Activated CD4-positive, alpha-beta T cell treated with anti-CD3 and anti-CD28 coated beads, Interleukin-2, Interleukin-4, amounts not matched to agents 100 ng/mL and 50 ng/mL, durations not matched to agents 16 hours and 8 hours (primary cell): ENCODE data around the gene LCTL.

Source experiments
- DNase-seq: peaks from one replicate; pipeline ENCODE4 v3.0.0-alpha.2; 2020; ENCODE audit warnings: low spot score

LCTL gene, protein sequence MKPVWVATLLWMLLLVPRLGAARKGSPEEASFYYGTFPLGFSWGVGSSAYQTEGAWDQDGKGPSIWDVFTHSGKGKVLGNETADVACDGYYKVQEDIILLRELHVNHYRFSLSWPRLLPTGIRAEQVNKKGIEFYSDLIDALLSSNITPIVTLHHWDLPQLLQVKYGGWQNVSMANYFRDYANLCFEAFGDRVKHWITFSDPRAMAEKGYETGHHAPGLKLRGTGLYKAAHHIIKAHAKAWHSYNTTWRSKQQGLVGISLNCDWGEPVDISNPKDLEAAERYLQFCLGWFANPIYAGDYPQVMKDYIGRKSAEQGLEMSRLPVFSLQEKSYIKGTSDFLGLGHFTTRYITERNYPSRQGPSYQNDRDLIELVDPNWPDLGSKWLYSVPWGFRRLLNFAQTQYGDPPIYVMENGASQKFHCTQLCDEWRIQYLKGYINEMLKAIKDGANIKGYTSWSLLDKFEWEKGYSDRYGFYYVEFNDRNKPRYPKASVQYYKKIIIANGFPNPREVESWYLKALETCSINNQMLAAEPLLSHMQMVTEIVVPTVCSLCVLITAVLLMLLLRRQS

DNA sequence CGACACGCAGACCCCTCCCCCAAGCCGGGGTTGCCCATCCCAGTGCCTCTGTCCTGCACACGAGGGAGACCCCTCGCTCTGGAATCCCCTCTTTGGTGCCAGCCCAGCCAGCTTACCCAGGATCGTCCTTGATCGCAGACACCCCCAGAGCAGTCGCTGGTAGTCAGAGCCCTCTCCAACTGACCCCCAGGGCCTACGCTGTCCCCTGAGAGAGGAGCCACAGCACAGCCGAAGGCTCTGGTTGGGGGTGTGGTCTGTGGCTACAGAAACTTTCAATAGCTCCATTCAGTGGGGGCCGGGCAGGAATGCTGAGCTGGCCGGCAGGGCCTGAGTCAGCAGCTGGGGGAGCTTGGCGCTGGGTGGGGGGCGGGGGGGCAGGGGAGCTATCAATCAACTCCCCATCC lies at the start of gene LCTL:
Gene LCTL, minus strand, starts transcription at position 258 of the 404 bp plus-strand sequence. CDS start 633 bp downstream, outside the sequence.
- no peak for DNase-seq

DNA sequence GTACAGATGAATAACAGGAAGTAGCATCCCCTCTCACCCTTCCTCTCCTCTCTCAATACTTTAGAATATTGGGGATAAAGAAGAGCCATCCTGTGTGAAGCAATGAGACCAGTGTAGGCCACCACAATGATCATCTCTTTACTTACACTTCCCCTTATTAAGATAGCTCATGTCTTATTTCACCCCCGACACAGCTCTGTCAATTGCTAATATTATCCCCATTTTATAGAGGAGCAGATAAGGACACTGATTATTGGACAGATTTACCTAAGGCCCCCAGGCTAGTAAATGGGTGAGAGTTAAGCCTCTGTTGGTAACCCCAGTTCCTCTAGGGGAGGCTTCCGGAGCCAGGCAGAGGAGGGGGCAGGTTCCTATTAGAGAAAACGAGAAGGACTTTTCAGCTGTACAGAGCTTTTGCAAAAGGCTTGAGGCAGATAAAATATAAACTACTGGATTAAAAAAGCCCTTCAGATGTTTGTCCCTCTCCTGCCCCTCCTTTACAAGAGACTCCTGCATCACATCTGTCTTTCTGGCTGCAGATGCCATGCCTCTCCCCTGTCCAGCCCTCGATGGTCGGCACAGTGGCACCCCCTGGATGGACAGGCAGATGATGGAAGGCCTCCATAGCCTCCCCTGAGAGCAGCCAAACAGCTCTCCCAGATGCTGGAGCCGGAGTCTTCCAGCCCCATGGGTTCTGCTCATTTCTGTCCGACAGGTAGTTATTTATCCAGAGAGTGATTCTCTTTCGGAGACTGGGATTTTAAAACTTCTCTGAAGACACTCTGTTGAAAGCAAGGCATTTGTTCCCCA lies 49.4 kb upstream of the LCTL start:
- no peak for DNase-seq

DNA sequence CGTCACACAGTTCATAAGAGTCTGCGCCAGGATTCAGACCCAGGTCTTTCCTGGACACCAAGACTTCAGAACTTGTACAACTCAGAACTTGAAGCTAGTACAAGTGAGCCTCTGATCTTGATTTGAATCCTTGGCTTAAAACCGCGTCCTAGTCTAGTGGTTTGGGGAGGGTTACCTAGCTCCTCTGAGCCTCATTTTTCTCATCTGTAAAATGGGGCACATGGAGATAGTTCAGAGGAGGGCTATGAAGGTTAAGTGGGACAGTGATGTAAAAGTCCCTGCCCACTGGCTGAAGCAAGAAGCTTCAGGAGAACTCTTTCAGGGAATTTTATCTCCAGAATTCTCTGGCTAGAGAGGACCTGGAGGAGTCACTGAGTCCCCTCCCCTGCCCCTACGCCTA lies 48.7 kb upstream of the LCTL start:
- no peak for DNase-seq

DNA sequence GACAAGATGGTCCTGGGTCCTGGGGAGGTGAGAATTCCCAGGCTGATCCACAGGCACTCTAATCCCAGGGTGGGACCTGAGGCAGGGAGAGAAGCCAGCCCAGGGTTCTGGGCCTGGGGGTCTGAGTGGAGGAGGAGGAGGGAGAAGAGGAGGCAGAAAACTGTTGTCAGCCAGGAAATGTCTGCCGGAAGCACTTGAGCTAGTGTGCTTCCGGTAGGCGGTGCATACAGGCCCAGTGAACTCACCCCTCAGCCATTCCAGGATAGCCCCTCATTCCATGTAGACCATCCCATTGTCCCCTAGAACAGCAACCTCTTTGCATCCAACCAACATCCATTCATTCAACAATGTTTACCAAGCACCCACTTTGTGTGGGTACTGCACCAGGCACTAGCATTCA lies 47.9 kb upstream of the LCTL start:
- no peak for DNase-seq

DNA sequence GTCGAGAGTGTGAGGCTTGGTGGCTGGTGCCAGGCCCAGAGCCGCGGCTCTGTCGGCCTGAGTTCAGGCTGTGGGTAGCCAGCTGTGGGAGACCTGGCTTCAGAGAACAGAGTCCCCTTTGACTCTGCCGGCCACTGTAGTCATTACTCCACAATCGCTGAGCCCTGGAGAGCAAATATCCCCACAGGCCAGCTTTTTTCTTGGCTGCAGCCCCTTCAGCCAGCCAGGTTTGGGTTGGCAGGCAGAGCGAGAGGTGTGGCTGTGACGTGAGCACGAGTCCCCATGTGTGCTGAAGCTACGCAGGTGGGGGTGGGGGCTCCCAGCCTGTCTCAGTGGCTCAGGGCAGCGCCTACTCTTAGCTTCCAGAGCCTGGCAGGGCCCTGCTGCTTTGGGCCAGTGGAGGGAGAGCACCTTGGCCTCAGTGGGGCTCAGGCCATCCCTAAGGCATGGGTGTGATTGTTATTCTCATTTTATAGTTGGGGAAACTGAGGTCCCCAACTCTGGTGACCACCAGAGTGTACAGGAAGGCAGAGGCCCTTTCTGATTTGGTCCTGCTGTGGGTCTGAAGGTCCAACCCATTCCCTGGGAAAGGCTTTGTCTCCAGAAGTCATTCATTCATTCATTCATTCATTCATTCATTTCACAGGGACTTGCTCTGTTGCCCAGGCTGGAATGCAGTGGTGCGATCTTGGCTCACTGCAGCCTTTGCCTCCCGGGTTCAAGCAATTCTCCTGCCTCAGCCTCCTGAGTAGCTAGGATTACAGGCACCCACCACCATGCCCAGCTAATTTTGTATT lies 45.7 kb upstream of the LCTL start:
- DNase-seq = no peak

DNA sequence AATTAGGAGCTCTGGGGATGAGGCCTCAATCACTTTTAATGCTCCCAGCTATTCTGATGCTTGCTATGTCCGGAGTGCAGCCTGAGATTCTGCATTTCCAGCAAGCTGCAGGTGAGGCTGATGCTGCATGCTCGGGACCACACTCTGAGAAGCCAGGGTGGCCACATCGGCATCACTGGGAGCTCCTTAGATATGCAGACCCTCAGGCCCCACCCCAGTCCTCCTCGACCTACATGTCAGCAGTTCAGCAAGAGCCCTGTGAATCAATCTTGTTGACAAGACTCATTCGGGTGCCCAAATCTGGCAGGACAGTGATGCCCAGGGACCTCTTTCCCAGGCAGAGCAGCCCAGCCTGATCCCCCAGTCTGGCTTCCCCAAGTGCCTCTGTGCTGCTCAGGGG lies 44.1 kb upstream of the LCTL start:
- no peak for DNase-seq

DNA sequence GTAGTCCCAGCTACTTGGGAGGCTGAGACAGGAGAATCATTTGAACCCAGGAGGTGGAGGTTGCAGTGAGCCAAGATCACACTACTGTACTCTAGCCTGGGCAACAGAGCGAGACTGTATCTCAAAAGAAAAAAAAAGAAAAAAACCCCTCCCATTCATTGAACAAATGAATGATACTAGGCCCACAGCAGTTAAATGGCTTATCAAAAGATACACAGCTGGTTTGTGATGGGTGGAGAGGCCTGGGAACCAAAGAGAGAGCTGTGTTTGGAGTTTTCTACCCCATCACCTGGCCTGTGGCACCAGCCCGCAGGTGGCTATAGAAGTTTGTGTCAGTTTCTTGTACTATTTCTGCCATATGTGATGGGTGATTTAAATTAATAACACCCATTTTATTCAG lies 43.1 kb upstream of the LCTL start:
- DNase-seq = no peak

DNA sequence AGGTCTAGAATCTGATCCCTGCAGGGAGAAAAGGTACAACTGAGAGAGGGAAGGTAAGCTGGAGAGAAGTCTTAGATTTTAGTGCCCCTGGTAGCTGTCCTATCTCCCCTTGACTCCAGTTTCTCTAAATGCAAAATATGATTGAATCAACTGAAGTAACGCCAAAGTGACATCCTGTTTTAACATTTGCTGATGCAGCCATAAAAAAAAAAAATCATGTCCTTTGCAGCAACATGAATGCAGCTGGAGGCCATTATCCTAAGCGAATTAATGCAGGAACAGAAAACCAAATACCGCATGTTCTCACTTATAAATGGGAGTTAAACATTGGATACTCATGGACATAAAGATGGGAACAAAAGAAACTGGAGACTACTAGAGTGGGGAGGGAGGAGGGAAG lies 42.4 kb upstream of the LCTL start:
- no peak for DNase-seq

DNA sequence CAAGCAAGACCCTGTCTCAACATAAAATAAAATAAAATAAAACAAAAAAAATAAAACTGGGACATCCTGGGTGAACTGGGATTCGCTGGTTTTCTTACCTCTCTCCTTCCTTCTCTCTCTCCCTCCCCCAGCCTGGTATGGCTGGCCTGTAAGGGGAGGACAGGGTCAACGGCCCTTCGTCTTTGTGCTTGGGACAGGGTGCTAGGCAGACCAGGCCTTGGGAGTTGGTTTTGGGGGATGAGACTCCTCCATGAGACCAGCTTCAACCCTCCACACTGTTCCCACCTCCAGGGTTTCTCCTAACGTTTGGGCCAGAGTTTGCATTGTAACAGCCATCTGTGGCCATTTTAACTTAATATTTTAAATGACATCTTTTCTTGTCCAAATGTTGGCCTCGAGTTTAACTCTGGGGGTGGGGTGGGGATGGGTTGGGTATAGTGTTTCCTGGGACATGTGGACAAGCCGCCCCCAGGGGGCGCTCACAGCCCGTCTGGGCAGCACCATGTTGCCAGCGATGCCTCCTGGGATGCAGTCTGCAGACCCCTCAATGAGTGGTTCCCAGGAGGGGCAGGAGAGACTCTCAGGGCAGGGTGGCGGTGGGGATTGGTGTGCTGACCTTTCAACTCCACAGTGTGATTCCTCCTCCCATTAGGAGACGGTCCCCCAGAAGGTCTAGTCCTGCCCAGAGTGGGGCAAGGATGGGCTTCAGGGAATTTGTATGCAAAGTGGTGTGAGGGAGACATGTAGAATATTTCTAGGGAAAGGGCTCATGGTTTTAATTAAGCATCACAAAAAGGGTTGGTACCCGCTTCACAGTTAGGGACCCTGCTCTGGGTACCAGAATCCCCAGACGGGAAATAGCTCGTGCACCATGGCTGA lies 37.7 kb upstream of the LCTL start:
- DNase-seq = peak; percentile 59

DNA sequence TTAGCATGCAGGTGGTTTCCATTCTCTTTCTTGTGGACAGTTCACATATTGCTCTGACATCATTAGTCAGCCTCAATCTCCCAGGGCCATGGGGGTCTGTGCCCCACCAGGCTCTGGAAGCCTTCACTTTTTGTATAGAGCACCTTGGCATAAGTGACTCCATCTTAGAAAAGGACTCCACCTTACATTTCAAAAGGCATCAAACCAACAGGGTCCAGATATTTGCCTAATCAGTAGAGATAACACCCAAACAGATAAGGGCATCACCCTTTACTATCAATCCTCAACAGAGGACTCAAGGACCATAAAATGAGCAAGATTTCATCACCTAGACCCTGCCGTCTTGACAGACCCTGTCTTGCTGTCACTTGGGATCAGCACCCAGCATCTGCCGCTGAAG lies 35.7 kb upstream of the LCTL start:
- DNase-seq = no peak

DNA sequence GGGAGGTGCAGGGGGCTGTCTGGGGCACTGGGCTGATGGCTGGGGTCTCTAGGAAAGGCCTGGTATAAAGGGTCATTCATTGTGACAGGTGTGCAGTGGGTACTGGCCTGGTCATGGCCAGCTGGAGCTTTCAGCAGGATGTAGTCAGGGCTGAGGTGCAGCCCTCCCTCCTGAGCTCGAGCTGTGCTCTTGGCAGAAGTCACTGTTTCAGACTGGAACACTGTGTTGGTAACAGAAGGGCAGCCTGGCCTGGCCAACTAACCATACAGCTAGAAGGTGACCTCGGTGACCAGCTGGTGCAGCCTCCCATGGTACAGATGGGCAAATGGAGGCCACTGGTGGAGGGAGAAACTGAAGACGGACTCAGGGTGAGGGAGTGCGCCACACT lies 34.4 kb upstream of the LCTL start:
- DNase-seq = no peak

DNA sequence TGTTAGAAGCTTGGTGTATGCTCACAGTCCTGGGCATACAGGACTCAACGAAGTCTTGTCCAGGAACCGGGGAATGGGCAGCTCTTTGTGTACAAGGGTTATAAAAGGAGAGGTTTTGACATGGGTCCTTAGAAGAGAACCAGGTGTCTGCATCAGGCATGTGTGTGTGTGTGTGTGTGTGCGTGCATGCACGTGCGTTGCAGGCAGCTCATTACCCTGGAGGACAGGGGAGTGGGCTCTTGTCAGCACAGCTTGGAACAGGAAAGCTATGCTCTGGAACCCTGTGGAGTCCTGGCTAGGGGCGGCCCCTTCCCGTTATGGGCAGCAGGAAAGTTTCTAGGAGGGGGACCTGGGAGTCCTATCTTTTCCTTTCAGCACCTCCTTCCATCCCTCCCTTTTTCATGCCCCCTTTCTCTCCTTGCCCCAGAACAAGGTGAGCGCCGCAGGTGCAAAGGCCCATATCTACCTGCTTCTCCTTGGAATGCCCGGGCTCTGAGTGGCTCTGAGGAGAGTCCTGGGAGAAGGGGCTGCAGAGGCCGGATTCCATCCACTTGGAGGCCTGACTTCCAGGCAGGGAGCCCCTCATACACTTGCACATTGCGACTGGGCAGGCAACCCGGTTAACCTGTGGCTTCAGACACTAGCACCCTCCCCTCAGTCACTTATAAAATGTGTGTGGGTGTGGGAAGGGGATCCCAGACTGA lies 33.9 kb upstream of the LCTL start:
- DNase-seq = no peak

DNA sequence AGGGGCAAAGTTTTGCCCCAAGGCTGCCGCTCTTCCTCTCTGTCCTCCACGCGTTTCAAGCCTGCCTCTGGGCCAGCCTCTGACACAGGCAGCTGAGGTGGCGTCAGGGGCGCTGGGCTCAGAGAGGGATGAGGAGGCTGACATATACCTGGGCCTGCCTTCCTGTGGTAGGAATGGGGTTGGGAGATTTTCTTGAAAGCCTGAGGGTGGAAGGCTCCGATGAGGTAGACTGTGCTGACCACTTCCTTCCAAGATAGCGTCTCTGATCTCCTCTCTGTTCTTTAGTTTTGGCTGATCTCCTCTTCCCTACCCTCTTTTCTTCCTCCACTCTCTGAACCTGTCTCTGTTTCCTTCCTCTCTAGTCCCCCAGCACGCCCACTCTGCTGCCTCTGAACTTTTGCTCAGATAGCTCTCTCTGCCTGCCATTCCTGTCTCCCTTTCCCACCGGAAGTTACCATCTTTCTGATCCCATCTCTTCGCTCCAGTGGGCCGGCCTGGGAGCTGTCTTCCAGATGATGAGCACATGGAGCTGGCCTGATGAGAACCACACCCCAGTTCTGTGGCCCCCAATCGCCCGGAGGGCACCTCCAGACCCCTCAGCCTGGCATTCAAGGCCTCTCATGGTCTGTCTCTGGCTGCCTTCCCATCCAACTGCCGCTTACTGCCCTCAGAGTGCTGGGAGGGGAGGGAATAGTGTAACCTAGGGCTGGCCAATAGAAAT lies 32.5 kb upstream of the LCTL start:
- DNase-seq = no peak

DNA sequence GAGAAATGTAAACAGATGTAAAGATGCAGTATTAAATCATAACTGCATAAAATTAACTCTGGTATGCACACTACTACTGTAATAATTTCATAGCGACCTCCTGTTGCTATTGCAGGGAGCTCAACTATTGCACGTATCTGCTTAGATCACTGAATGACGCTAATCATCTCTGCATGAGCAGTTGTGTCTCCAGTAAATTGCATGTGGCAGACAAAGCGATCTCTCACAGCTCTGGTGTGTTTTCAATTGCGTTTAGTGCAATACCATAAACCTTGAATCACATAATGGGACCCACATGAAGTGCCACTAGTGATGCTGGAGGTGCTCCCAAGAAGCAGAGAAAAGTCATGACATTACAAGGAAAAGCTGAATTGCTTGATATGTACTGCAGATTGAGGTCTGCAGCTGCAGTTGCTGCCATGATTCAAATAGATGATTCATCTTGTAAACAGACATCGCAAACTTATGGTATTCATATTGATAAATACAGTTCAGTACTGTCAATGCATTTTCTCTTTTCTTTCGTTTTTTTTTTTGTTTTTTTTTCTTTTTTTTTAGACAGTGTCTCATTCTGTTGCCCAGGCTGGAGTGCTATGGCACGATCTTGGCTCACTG lies 30.2 kb upstream of the LCTL start:
- DNase-seq = no peak

DNA sequence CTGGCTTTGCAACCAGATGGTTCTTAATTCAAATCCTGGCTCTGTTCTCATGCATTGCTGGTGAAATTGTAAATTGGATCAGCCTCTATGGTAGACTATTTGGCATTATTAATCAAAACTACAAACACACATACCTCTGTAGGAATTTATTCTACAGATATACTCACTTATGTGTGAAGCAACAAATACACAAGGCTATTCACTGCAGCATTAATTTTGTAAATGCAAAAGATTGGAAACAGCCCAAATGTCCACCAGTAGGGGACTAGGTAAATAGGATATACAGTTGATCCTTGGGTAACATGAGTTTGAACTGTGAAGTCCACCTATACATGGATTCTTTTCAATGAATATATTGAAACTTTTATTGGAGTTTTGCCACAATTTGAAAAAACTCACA lies 29.5 kb upstream of the LCTL start:
- DNase-seq = no peak

DNA sequence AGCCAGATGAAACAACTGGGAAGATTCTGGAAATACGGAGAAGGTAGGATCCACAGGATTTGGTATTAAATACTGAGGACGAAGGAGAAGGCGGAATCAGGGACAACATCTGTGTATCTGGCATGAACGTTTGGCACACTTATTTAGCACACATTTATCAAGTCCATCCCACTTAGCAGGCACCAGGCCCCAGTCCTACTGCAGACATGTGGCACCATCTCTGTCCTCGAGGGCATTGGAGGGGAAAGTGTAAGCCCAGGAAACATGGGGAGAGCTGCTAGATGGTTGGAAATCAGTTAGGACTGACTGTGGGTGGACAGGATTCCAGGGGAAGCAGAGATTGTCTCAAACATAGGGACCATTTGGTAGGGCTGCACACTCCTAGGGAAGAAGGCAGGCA lies 29.0 kb upstream of the LCTL start:
- DNase-seq = no peak

DNA sequence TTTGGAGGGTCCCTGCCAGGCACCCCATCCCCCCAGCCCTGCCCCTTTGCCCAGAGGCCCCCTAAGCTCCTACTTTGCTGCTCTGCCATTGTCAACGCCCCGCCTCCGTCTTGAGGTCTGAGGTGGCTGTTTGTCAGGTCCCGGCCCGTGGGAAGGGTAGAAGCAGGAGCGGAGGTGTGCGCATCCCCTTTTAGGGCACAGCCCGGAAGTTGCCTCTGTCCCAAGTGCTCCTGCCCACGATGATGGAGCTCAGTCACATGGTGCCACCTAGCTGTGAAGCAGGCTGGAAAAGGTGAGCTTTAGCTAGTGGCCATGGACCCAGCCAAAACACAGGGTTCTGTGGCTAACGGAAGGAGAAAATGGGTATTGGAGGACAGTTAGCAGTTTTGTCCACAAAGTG lies 28.5 kb upstream of the LCTL start:
- DNase-seq = no peak

DNA sequence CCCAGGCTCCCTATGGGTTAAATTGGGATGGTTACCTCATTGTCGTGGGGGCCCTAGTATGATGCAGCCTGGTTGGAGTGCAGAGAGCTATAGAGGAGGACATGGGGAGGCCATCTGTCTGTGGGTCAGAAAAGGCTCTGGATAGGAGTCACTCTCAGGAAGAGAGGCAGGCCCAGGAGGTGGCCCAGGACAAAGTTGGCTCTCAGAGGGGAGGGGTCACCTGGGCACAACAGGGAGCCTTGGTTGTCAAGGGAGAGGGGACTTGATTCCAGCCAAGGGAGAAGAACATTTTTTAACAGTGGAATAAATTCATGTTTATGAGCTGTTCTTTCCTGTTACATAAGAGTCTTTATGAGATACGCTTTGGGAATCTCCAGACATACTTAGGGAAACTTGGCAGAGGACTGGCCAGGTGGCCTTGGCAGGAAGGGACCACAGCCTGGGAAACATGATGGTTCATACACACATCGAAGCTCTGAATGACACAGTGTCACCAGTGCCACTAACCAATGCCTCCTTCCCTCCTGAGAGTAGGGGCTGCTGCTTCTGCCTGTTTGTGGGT lies 27.5 kb upstream of the LCTL start:
- no peak for DNase-seq

DNA sequence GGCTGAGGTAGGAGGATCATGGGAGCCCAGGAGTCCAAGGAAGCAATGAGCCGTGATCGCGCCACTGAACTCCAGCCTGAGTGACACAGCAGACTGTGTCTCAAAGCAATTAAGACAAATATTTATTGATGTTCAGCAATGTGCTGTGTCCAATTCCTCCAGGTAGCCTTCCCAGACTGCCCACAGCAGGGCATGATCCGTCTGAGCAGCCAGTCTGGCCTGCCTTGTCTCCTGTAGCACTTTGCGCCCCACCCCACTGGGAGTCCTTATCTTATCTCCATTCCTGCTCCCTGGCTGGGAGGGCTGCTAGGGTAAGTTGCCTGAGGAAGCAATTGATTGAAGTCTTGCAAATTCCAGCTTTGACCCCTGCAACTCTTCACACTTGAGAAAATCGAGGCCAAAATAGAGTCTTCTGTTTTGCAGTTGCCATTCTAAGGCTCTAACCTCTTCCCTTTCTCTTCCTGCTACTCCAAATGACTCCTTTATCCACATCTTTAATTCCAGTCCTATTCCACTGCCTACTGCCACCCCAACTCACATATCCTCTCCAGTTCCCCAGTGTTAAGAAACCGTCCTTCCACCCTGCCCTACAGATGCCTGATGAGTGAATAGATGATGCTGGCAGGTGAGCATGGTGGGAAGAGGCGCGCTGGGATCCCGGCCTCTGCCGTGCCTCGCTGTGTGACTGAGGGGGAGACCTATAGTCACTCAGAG lies 26.9 kb upstream of the LCTL start:
- no peak for DNase-seq
